G401.6 (cell line): ENCODE data around the gene KLRF2.
"Not testable (repeated sequence)": the region's sequence is repeated elsewhere in the genome, so short reads cannot be mapped to it uniquely, and the experiment has no call there.

Experiments
- FAIRE-seq: peaks from 2 replicates; lab custom pipeline; 2012; peaks lifted over from hg19 to GRCh38; lab: Jason Lieb, UNC

The KLRF2 gene, protein sequence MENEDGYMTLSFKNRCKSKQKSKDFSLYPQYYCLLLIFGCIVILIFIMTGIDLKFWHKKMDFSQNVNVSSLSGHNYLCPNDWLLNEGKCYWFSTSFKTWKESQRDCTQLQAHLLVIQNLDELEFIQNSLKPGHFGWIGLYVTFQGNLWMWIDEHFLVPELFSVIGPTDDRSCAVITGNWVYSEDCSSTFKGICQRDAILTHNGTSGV

DNA sequence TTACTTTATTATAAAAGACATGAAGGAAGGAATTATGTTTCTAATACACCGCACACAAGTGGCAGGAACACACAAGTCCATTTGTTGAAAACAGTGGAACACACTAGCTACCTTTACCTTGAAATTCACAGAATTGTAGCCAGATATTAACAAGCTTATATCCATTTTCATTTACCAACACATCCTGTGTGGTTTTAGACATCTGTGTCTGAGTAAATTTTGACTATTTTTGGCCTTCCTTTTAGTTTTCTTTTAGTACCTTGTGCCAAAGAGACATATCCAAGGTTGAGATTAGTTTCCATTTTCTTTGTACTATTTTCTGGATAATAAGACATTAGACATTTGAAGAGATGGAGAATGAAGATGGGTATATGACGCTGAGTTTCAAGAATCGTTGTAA lies at the start of gene KLRF2:
Gene KLRF2 (plus strand): TSS at position 244 of the 400 bp plus-strand sequence. CDS start 107 bp downstream, at position 351.
- FAIRE-seq, result no peak

DNA sequence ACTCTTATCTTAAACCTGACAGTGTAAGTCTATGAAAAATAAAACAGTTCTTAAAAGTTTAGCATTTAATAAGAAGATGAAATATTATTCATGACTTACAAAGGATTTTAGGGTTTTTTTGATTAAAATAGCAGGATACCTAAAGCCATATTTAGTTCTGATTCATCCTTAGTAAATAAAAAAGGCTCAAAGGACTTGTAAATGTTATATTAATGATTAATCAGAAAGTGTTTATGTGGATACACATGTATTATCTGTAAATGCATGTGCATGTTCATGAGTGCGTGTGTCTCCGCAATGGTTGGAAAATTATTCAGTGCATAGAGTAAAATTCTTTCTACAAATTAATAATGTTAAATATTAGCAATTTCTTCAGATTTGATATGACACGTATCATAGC lies 49.6 kb upstream of the KLRF2 start:
- FAIRE-seq, result no peak

- FAIRE-seq, result no peak
Measured at GRCh38 chr12:9843407-9843806, 37.9 kb upstream of the KLRF2 start.

DNA sequence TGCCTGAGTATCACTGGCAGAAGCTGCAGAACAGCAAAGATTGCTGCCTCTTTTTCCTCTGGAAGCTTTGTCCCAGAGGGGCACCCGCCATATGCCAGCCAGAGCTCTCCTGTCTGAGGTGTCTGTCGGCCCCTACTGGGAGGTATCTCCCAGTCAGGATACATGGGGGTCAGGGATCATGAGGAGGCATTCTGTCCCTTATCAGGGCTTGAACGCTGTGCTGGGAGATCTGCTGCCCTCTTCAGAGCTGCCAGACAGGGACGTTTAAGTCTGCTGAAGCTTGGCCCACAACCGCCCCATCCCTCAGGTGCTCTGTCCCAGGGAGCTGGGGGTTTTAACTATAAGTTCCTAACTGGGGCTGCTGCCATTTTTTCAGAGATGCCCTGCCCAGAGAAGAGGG lies 32.4 kb upstream of the KLRF2 start:
- FAIRE-seq, result no peak

DNA sequence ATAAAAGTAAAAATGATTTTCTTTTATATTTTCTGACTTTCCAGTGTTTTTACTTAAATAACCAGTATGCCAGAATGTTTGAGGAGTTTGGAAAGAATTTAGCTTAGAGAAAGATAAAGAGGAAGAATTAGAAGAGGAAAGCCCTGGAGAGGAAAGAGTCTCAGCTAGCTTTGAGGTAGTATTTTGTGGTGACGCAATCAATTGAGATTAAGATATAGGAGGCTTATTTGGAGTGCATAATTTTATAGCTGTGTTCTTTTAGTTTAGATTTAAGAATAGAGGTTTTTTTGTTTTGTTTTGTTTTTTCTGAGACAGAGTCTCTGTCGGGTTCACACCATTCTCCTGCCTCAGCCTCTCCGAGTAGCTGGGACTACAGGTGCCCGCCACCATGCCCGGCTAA lies 30.2 kb upstream of the KLRF2 start:
- FAIRE-seq, result no peak

- FAIRE-seq, result no peak
Measured at GRCh38 chr12:9851927-9852326, 29.4 kb upstream of the KLRF2 start.

DNA sequence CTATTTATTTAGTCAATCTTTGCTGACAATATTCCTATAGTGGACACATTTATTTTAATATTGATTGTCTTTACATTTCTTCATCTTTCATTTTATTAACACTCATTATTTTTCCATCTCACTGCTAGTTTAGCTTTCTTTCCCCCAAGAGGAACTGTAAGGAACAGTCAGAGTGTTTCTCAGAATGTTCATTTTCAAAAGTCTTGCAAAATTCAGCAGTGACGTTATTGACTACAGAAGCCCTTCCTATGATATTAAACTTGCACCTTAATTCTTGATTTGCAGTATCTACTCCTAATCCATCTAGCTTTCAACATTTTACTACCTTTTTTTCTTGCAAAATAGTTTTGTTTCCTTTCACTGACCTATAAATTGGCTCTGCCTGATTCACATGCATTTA lies 25.1 kb upstream of the KLRF2 start:
- no peak for FAIRE-seq

GRCh38 chr12:9856894-9857293 lies 24.4 kb upstream of the KLRF2 start:
- no peak for FAIRE-seq

- FAIRE-seq, result no peak
Measured at GRCh38 chr12:9858135-9858534, 23.2 kb upstream of the KLRF2 start.

DNA sequence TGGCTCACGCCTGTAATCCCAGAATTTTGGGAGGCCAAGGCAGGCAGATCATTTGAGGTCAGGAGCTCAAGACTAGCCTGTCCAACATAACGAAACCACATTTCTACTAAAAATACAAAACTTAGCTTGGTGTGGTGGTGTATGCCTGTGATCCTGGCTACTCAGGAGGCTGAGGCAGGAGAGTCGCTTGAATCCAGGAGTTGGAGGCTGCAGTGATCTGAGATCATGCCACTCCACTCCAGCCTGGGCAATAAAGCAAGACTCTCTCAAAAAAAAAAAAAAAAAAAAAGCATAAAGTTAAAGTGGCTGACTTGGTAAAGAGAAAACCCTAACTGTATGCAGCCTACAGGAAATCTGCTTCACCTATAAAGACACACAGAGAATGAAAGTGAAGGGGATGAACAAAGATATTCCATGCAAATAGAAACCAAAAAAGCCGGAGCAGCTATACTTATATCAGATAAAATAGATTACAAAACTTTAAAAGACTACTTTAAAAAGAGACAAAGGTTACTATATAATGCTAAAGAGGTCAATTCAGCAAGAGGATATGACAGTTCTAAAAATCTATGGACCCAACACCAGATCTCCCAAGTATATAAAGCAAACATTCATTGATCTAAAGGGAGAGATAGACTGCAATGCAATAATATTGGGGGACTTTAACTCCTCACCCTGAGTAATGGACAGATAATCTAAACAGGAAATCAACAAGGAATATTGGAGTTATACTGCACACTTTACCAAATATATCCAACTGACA lies 16.2 kb upstream of the KLRF2 start:
- FAIRE-seq, result no peak

GRCh38 chr12:9866860-9867269 lies 14.4 kb upstream of the KLRF2 start:
- no peak for FAIRE-seq

DNA sequence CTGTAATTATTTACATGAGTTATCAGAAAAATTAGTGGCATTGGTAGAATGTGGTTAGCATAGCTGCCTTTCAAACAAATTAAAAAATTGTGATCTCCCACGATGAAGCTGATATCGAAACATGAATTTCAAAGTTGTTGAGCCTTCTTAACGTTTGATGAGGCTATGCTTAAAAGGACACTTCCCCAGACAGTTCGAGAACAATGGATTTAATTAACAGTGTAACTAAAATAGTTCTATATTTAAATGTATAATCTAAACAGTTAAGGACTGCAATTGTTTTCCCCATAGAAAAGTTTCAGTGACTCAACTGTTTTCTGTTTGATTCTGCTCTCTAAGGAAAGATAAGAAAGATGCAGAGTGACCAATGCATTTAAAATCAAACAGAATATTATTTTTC lies 13.8 kb upstream of the KLRF2 start:
- FAIRE-seq, result no peak

- FAIRE-seq, result no peak
Measured at GRCh38 chr12:9868311-9868801, 12.9 kb upstream of the KLRF2 start.

DNA sequence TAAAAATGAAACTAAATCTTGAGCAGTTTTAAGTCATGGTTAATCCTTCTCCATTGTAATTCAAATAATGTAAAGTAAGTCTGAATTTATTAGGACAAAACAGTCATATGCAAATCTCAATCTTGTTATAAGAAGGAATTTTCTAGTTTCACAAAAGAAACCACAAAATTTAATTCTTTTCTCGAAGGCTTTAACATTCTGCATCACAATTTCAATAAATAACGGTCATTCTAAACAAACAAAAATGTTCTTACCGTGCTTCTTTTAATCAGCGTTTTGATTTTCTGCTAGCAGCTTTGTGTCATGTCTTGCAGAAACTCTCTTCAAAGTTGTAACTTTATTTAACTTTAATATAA lies 12.4 kb upstream of the KLRF2 start:
- FAIRE-seq, result no peak

DNA sequence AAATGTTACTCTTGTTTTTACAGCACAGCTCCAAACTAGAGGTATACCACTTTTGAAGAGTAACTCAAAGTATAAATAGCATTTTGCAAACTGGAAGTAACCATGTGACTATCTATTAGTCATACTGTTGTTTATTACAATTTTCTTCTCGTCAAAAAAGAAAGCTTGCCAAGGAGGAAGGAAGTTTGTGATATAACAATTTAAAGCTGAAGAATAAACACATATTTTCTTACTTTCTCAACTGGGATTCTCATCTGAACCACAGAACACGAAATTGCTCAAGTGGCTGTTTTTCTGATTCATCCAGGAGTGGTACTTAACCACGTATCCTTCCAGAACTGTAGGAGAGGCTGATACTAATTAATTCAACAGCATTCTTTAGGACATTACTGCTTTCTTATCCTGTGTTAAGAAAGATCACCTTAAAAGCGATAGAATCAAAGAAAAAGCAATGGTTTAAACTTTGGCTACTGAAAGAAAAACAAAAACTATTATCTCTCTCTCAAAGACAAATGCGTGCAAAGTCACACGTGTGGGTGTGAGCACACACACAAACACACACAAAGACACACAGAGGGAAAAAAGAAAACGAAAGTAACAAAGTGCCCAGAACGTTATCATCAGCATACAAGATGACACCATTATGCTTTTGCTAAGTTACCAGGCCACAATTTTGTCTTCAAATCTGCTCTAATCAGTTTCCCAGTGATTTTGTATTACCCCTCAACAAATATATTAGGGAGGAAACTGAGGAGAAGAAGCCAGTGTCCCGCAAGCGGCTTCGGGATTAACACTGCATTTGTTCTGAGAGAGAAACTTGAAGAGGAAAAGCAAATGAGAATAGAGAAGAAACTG lies 11.8 kb upstream of the KLRF2 start, which contains the start of gene CLEC2B:
Gene CLEC2B (minus strand): TSS at position 48 of the 855 bp plus-strand sequence.
- no peak for FAIRE-seq

- FAIRE-seq, result no peak
Measured at GRCh38 chr12:9870286-9870866, 10.9 kb upstream of the KLRF2 start.

- FAIRE-seq, result no peak
Measured at GRCh38 chr12:9872162-9872561, 9.1 kb upstream of the KLRF2 start.

DNA sequence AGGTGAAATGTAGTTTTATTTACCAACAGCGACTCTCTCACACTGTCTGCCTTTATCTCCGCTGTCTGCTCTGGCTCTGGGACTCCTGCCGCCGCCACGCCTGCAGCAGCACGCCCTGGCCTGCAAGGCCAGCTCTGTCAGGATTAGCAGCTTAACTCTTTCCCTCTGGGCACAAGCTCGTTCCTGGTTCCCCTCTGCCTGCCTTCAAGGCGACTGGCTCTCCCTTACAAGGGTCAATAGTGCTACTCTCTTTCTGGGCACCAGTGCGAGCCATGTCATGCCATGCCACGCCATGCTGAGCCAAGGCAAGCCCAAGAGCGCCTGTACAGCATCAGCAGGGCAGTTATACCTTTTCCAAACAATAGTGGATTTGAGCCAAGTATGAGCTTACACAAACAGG lies 8.5 kb upstream of the KLRF2 start:
- FAIRE-seq, result no peak

- not testable (repeated sequence) for FAIRE-seq
Measured at GRCh38 chr12:9876120-9876519, 5.2 kb upstream of the KLRF2 start.

DNA sequence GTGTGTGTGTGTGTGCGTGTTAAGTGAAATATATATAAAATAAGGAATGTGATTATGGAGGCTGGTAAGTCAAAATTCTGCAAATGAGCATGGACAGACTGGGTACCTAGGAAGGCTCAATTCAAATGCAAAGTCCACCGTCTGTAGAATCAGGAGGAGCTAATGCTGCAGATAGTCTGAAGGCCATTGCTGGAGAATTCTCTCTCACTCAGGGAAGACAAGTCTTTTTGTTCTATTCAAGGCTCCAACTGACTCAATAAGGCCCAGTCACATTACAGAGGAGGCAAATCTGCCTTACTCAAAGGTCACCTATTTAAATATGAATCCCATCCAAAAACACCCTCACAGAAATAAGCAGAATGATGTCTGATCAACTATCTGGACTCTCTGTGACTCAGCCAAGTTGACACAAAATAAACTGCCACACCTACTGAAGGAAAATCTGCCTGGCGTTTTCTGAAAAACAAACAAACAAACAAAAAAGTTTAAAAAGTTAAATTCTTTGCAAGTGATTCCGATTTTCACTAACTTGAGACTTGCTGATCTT lies 684 bp upstream of the KLRF2 start:
- FAIRE-seq, result no peak

DNA sequence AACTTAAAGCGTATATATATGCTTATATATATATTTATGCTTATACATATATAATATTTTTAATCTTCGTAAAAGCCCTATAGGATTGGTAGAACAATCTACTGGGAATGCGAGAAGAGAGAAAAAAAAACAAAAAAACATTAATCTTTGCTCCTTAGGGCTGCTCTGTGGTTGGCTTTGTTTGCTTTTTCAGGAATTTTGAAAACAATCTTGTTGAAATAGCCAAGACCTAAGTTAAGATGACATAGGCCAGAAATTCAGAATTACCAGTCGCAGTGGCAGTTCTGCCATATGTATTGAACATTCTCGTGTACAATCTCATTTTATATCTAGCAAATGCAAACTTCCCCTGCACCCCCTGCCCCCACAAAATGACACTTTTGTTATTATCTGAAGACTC lies 699 bp downstream of the KLRF2 start:
- FAIRE-seq, result no peak

GRCh38 chr12:9883175-9883574 lies 1.9 kb downstream of the KLRF2 start:
- FAIRE-seq, result no peak
